OCI-LY1 (cell line): ENCODE results near the gene AFDN.

Experiments used
- EZH2 ChIP-seq: fragments of 200-600 bp; sonication (generic), shearing (Covaris generic); IDR thresholded peaks from 2 replicates; pipeline ENCODE4 v1.8.0; 2017; ENCODE audit warnings: borderline replicate concordance, mixed run types, mild to moderate bottlenecking, antibody characterized with exemption, low read length, moderate library complexity, mixed read lengths
- TF ChIP-seq, protein P1 (sequence below): fragments of 200-600 bp; sonication (generic), shearing (Covaris generic); IDR thresholded peaks from 2 replicates; pipeline ENCODE4 v1.5.1; 2017; ENCODE audit warnings: mild to moderate bottlenecking, antibody characterized with exemption, low read length, moderate library complexity, mixed read lengths

DNA sequence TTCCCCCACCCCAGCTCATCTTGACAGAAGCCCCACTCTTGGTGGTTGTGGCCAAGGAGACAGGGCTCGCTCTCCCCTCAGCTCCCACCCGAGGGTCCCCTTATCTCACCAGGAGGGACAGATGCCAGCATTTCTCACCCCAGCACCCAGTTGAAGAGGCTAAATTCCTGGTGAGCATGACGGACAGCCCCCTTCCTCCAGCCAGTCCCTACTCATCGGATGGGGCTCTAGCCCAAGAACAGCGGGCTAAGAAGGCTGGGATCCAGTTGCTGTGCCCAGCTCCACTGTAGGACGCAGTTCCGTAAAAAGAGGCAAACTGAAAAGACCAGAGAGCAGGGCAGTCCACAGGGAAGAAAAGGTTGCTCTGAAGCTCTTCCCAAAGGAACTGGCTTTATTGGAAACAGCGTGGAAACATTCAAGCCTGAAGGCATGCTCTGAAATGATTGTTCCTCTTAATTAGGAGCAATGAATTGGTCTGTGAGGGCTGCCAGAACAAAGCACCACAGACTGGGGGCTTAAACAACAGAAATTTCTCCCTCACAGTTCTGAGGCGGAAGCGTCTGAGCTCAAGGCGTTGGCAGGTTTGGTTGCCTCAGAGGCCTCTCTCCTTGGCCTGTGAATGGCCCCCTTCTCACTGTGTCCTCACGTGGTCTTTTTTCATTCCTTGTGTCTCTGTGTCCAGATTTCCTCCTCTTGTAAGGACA is 152.9 kb downstream of the AFDN start:
- TF ChIP-seq, protein P1, sequence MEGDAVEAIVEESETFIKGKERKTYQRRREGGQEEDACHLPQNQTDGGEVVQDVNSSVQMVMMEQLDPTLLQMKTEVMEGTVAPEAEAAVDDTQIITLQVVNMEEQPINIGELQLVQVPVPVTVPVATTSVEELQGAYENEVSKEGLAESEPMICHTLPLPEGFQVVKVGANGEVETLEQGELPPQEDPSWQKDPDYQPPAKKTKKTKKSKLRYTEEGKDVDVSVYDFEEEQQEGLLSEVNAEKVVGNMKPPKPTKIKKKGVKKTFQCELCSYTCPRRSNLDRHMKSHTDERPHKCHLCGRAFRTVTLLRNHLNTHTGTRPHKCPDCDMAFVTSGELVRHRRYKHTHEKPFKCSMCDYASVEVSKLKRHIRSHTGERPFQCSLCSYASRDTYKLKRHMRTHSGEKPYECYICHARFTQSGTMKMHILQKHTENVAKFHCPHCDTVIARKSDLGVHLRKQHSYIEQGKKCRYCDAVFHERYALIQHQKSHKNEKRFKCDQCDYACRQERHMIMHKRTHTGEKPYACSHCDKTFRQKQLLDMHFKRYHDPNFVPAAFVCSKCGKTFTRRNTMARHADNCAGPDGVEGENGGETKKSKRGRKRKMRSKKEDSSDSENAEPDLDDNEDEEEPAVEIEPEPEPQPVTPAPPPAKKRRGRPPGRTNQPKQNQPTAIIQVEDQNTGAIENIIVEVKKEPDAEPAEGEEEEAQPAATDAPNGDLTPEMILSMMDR, result no peak
- TF ChIP-seq EZH2, result no peak
